ENCODE measurements around the gene RINL. TPM values are rescaled to one million over a fixed set of nuclear protein-coding genes. Genes with fewer than 3 reads are reported as not detected.
"Not testable (repeated sequence)": the region's sequence is repeated elsewhere in the genome, so short reads cannot be mapped to it uniquely, and the experiment has no call there.

The RINL gene
- total RNA-seq, 4 donors from 2014 or later: 4.6 to 10.4 (median 6.6) TPM

- H3K27me3 ChIP-seq: peaks cover 0 to 4% (median 0%) of the 10 kb centered on the region in 4 donors
- peaks cover 20 to 35% (median 32%) of the 10 kb centered on the region in 4 donors for H3K4me1 ChIP-seq
- no peaks in the 10 kb centered on the region for H3K9me3 ChIP-seq
- TF ChIP-seq POLR2A (IDR thresholded peaks at IDR 0.05; ENCODE audit: low read depth): no peak
- TF ChIP-seq EP300 (IDR thresholded peaks at IDR 0.05): no peak
- no peak for TF ChIP-seq POLR2AphosphoS5 (IDR thresholded peaks at IDR 0.05)
- no peak for TF ChIP-seq CTCF (IDR thresholded peaks at IDR 0.05)
- H3K4me3 ChIP-seq: no peak overlapping the region
- intact Hi-C loops (cut with DNase I): no loop called here
- no peak overlapping the region for H3K27ac ChIP-seq (replicated peaks in 1 of 4)
- 86% methylated on average over 10 of the region's 10 CpGs for WGBS
- H3K36me3 ChIP-seq: no peaks in the 10 kb centered on the region
- no peak for DNase-seq (ENCODE audit: extremely low spot score)
These were observed 10.8 kb downstream of the RINL start for GRCh38 chr19:38867171-38867780.

- peak; percentile 27 to 49 for TF ChIP-seq POLR2AphosphoS5 (IDR thresholded peaks at IDR 0.05)
- no peak for TF ChIP-seq POLR2A (IDR thresholded peaks at IDR 0.05; ENCODE audit: low read depth)
These were observed 15.6 kb downstream of the RINL start for GRCh38 chr19:38862321-38863059.

GRCh38 chr19:38861368-38861767 lies 16.7 kb downstream of the RINL start:
- intact Hi-C loops (cut with DNase I): no loop called here
- no peak overlapping the region for H3K4me3 ChIP-seq
- no peaks in the 10 kb centered on the region for H3K36me3 ChIP-seq
- H3K27me3 ChIP-seq: no peaks in the 10 kb centered on the region
- H3K4me1 ChIP-seq: peaks cover 13 to 19% (median 15%) of the 10 kb centered on the region in 4 donors
- no peak overlapping the region for H3K27ac ChIP-seq (replicated peaks in 1 of 4)
- no peaks in the 10 kb centered on the region for H3K9me3 ChIP-seq
- no peak for DNase-seq (ENCODE audit: extremely low spot score)
- TF ChIP-seq POLR2AphosphoS5 (IDR thresholded peaks at IDR 0.05) (no peak), POLR2A (IDR thresholded peaks at IDR 0.05; ENCODE audit: low read depth) (no peak), CTCF (IDR thresholded peaks at IDR 0.05) (no peak), EP300 (IDR thresholded peaks at IDR 0.05) (no peak)
- WGBS: 96% methylated on average over 3 of the region's 3 CpGs

More at GRCh38 chr19:38862321-38863059, 15.6 kb downstream of the RINL start:
- Histone ChIP-seq H3K27ac (replicated peaks in 1 of 4) (peak overlapping the region; percentile 10 to 52 (median 43)), H3K4me3 (no peak overlapping the region), H3K36me3 (no peaks in the 10 kb centered on the region), H3K9me3 (no peaks in the 10 kb centered on the region), H3K4me1 (peaks cover 13 to 19% (median 15%) of the 10 kb centered on the region in 4 donors), H3K27me3 (no peaks in the 10 kb centered on the region)
- DNase-seq (ENCODE audit: extremely low spot score): no peak
- intact Hi-C loops (cut with DNase I): no loop called here
- WGBS: 47% methylated on average over 10 of the region's 10 CpGs

- H3K36me3 ChIP-seq; H3K4me3 ChIP-seq; H3K27me3 ChIP-seq; H3K9me3 ChIP-seq; DNase-seq (ENCODE audit: extremely low spot score); H3K27ac ChIP-seq (replicated peaks in 1 of 4); intact Hi-C loops (cut with DNase I): not testable (repeated sequence)
- 71% methylated on average over 19 of the region's 21 CpGs for WGBS
- H3K4me1 ChIP-seq: peaks cover 11 to 19% (median 15%) of the 10 kb centered on the region in 4 donors
These were observed 18.4 kb downstream of the RINL start for GRCh38 chr19:38859631-38860204.

- H3K9me3 ChIP-seq: no peaks in the 10 kb centered on the region
- 80% methylated on average over 3 of the region's 3 CpGs for WGBS
- intact Hi-C loops (cut with DNase I): no loop called here
- H3K27ac ChIP-seq (replicated peaks in 1 of 4): no peak overlapping the region
- peaks cover 8 to 14% (median 11%) of the 10 kb centered on the region in 4 donors for H3K4me1 ChIP-seq
- H3K4me3 ChIP-seq: no peak overlapping the region
- no peak for TF ChIP-seq POLR2A (IDR thresholded peaks at IDR 0.05; ENCODE audit: low read depth)
- no peak for TF ChIP-seq CTCF (IDR thresholded peaks at IDR 0.05)
- TF ChIP-seq POLR2AphosphoS5 (IDR thresholded peaks at IDR 0.05): no peak
- no peak for TF ChIP-seq EP300 (IDR thresholded peaks at IDR 0.05)
- no peak for DNase-seq (ENCODE audit: extremely low spot score)
- no peaks in the 10 kb centered on the region for H3K27me3 ChIP-seq
- H3K36me3 ChIP-seq: no peaks in the 10 kb centered on the region
These were observed 21.3 kb downstream of the RINL start for GRCh38 chr19:38856813-38857212.

GRCh38 chr19:38855751-38856150 lies 22.3 kb downstream of the RINL start:
- 88% methylated on average over 16 of the region's 37 CpGs for WGBS
- peaks cover 12 to 22% (median 17%) of the 10 kb centered on the region in 4 donors for H3K4me1 ChIP-seq
- H3K4me3 ChIP-seq; H3K27me3 ChIP-seq; H3K27ac ChIP-seq (replicated peaks in 1 of 4); H3K36me3 ChIP-seq; DNase-seq (ENCODE audit: extremely low spot score); H3K9me3 ChIP-seq; intact Hi-C loops (cut with DNase I): not testable (repeated sequence)

GRCh38 chr19:38854961-38855360 lies 23.1 kb downstream of the RINL start:
- H3K4me3 ChIP-seq; H3K36me3 ChIP-seq; H3K27me3 ChIP-seq; H3K27ac ChIP-seq (replicated peaks in 1 of 4); intact Hi-C loops (cut with DNase I); H3K9me3 ChIP-seq; DNase-seq (ENCODE audit: extremely low spot score): not testable (repeated sequence)
- WGBS: 88% methylated on average over 3 of the region's 3 CpGs
- peaks cover 12 to 24% (median 17%) of the 10 kb centered on the region in 4 donors for H3K4me1 ChIP-seq

Data from esophagus muscularis mucosa (tissue), 4 donors.